T-helper 1 cell treated with Interleukin-12 subunit alpha and Interleukin-12 subunit beta and Interleukin-4 antibody, amounts not matched to agents 30 ng/mL and 1 ng/mL, for 36 hours (primary cell): ENCODE results near the gene RPL13. TPM values are rescaled to one million over a fixed set of nuclear protein-coding genes. Genes with fewer than 3 reads are reported as not detected.
"Not testable (repeated sequence)": the region's sequence is repeated elsewhere in the genome, so short reads cannot be mapped to it uniquely, and the experiment has no call there.

Experiments used
- intact Hi-C: fragments of 100-400 bp; cut with micrococcal nuclease; formaldehyde crosslinking; loops from one replicate; pipeline ENCODE4 v1.15.1; 2024
- total RNA-seq: library from RNA; stranded (reverse); gene quantifications from 2 replicates; pipeline ENCODE4 v1.2.3, GENCODE V29; 2022

The RPL13 gene
- total RNA-seq, 1 donor from 2014 or later = 1,898 TPM

DNA sequence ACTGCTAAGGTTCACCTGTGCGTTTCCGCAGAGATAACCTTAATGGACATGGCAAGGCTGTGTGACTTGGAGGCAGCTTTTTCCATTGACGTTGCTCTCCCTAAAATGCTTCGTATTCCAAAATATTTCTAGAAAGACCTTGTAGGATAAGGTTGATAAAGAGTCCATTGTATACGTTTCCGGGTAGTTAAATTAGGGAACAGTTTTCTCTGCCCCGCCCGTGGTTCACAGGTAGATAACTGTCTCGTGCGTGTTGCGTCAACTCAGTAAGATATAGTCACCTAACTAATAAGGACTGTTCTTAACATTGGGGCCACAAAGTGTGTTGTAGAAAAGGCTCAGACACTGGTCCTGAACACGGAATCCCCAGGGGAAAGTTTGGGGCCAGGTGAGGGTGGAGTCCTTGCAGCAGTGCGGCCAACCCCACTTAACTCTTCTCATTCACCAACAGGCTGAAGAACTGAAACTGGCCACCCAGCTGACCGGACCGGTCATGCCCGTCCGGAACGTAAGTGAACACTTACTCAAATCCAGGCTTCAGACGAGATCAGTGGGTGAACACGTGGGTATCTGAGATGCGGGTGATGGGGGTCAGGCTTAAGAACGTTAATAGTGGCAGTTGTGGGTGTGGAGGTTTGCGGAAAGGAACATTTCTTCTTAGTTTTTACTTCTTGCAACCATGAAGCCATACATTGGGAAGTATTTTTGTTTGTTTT is 1.6 kb downstream of the RPL13 start:
- intact Hi-C loops = loop anchor here (5.0 to 10.0 kb wide), 2 partner anchors 310 to 467 kb away; partner anchors contain the start of genes ACSF3 and TCF25

DNA sequence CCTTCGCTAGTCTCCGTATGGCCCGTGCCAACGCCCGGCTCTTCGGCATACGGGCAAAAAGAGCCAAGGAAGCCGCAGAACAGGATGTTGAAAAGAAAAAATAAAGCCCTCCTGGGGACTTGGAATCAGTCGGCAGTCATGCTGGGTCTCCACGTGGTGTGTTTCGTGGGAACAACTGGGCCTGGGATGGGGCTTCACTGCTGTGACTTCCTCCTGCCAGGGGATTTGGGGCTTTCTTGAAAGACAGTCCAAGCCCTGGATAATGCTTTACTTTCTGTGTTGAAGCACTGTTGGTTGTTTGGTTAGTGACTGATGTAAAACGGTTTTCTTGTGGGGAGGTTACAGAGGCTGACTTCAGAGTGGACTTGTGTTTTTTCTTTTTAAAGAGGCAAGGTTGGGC is 2.5 kb downstream of the RPL13 start:
- intact Hi-C loops = loop anchor here (5.0 to 10.0 kb wide), 2 partner anchors 309 to 468 kb away; partner anchors contain the start of genes ACSF3 and TCF25

DNA sequence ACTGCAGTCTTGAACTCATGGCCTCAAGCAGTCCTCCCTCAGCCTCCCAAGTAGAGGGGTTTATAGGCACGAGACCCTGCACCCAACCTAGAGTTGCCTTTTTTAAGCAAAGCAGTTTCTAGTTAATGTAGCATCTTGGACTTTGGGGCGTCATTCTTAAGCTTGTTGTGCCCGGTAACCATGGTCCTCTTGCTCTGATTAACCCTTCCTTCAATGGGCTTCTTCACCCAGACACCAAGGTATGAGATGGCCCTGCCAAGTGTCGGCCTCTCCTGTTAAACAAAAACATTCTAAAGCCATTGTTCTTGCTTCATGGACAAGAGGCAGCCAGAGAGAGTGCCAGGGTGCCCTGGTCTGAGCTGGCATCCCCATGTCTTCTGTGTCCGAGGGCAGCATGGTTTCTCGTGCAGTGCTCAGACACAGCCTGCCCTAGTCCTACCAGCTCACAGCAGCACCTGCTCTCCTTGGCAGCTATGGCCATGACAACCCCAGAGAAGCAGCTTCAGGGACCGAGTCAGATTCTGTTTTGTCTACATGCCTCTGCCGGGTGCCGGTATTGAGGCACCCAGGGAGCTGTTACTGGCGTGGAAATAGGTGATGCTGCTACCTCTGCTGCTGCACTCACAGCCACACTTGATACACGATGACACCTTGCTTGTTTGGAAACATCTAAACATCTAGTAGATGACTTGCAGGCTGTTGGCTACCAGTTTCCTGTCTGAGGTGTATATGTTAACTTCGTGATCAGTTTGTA is 3.3 kb downstream of the RPL13 start:
- intact Hi-C loops = loop anchor here (5.0 to 10.0 kb wide), 2 partner anchors 308 to 469 kb away; partner anchors contain the start of genes ACSF3 and TCF25

DNA sequence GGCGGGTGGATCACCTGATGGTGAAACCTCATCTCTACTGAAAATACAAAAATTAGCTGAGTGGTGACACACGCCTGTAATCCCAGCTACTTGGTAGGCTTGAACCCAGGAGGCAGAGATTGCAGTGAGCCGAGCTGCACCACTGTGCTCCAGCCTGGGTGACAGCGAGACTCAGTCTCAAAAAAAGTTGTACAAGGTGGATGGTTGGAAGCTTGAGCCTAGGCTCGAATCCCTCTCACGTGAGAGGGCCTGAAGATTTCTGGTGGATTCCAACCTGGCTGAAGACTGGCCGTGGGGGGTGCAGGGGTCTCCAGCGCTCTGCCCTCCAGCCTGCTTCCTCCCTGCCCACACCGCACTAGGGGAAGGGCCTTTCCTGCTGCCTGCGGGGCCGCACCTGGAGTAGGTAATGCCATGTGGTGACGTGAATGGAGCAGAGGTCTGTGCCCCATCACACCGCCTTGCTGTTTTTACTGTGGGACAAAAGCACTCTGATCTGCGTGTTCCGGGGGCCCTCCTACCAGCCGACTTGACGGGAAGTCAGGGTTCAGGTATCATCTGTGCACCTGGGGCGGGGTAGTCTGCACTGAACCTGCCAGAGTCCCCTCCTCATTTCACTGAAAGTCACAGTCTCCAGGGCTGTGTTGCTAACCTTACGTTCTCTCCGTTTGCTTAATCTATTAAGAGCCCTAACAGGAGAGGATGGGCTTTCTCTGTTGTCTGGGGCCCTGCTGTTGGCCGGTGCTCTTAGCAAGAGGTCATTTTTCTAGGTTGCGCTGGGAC is 4.2 kb downstream of the RPL13 start:
- intact Hi-C loops = loop anchor here (5.0 to 10.0 kb wide), 2 partner anchors 308 to 470 kb away; partner anchors contain the start of genes ACSF3 and TCF25

DNA sequence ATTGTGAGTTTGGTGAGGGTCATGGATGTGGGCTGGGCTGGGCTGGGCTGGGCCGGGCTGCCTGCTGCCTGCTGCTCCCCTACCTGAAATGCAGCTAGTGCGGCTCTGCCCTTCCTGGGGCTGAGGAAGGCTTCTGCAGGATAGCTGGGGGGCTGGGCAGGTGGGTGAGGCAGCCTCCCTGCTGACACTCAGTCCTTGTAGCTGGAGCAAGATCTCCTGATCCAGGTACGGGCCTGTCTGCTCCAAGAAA is 4.7 kb downstream of the RPL13 start:
- intact Hi-C loops = loop anchor here (10.0 kb wide), 1 partner anchor 470 kb away; the partner anchor contains the start of gene ACSF3

DNA sequence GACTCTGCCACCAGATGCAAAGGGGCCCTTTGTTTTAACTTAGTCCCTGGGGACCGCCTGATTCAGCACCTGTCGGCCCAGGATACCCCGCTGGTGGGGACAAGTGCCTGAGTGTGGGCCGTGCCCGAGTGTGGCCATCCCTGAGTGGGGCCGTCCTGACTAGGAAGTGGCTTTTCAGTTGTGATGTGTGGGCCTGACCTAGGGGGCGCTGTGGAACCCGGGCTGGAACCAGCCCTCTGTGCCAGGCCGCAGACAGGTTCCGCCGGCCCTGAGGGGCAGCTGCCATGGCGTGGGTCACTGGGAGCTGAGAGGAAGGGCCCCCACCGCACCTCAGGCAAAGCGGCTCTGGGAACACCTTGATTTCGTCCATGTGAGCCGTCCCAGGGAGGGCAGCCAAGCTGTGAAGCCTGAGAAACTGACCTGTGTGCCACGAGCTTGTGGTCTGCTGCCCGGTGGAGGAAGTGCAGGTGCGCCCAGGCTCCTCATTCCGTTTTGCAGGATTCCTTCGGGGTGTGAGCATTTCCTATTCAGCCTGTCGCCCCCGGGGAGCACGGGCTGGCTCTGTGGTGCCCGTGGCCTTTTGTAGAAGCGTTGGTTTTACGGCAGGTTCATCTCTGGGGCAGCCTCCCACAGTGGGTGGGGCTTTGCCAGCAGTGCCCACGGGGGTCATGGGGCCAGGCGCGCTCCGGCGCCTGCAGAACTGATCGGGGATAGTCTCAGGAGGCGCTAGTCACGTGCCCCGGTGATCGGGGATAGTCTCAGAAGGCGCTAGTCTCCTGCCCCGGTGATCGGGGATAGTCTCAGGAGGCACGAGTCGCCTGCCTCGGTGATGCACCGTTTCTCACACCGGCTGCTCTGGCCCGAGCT is 5.3 kb downstream of the RPL13 start:
- intact Hi-C loops = loop anchor here (10.0 kb wide), 1 partner anchor 471 kb away; the partner anchor contains the start of gene ACSF3

DNA sequence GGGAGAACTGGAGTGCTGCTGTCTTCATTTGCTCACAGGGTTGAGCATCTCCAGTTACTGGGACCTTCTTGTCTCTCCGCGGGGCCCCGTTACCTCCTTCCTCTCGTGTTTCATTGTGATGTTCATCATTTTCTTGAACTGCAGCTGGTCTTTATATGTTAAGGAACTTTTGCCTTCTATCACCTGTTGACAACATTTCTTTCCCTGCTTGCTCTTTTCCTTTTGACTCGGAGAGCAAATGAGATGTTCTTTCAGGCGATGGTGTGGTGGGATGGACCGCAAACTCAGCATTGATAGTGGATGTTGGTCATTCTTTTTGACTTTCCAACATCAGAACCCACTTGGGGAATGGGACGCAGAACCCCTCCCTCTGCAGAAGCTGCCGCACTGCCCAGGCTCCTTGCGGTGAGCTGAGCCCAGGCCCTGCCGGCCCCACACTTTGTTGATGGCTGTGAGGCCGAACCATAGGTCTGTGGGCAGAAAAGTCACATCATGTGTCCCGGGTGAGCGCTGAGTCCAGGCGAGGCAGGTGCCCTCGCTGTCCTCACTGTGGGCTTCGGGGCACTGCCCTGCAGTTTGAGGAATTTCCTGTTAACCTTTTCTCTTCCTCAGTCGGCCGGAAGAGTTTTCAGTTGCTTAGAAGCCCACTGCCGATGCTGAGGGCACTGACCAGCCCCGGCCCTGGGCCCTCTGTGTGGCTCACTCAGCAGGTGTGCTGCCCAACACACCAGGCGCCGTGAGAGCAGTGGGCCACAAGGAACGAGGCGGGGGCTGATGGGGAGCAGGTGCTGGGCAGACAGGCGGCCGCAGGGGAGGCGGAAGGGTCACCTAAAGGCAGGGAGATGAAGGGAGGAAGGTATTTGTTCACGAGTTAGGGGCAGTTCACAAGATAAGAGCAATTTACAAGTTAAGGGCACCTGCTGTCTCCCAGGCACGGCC is 7.4 kb downstream of the RPL13 start:
- intact Hi-C loops = loop anchor here (10.0 kb wide), 1 partner anchor 473 kb away; the partner anchor contains the start of gene ACSF3

DNA sequence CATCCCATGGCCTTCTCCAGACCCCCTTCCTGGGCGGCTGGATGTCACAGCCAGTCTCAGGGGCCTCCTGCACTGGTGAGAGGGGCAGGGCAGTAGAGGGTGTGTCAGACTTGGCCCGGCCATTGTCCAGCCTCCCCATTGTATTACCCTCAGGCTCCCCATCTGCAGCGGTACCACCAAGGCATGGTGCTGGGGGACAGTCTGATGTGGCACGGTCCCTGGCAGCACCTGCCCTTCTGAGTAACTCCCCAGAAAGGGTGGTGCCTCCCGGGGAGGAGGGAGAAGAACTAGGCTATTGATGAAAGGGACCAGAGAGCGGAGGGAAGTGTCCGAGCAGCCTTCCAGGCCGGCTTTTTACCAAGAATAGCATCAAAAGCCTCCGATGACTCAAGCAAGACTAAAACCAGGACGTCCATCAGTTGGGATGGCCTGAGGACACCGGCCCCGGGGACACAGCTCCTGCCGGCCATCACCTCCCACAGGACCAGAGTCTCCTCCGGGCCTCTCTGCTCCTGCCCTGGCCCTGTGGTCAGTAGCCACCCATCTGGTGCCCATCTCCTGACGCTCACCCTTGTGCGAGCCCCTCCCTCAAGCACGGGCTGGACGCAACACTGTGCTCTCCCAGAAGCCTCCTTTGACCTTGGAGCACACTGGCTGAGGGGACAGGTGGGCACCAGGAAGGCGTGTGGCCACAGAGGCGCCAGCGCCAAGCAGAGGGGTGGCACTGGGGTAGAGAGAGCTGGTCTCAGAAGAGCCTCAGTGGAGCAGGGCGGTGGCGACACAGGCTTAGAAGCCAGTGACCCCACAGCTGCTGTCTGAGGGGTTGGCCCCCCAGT is 9.2 kb downstream of the RPL13 start:
- intact Hi-C loops = loop anchor here (10.0 kb wide), 1 partner anchor 475 kb away; the partner anchor contains the start of gene ACSF3

DNA sequence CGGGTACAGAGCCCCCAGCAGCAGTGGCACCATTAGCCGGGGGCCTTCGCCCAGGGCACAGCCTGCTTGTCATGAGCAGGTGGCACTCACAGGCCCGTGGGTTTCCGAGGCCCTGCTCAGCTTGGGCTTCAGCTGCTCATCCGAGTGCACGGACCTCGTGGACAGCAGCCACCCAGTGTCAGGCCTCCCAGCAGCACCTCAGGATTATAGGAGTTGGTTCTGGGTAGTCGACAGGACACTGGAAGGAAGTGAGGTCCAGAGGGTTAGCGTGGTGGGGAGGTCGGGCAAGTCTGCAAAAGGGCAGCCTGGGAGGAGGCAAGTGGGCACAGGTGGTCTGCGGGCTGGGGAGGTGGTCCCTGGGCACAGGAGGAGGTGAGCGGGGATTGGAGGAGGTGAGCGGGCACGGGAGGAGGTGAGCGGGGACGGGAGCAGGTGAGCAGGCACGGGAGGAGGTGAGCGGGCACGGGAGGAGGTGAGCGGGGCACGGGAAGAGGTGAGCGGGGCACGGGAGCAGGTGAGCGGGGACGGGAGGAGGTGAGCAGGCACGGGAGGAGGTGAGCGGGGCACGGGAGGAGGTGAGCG is 10.0 kb downstream of the RPL13 start:
- intact Hi-C loops = no loop called here

DNA sequence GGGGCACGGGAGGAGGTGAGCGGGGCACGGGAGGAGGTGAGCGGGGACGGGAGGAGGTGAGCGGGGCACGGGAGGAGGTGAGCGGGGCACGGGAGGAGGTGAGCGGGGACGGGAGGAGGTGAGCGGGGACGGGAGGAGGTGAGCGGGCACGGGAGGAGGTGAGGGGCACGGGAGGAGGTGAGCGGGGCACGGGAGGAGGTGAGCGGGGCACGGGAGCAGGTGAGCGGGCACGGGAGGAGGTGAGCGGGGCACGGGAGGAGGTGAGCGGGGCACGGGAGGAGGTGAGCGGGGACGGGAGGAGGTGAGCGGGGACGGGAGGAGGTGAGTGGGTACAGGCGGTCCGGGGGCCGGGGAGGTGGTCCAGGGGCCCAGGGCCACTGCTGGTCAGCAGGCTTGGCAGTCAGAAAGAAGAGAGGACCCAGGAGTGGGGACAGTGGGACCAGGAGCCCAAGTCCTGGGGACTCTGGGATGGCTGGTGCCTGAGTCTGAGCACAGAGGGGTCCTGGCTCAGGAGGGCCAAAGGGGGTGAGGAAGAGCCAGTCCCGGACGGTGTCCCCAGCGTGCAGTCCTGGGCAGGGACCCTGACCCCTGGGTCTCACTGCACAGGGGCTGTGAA is 10.6 kb downstream of the RPL13 start:
- intact Hi-C loops = not testable (repeated sequence)

DNA sequence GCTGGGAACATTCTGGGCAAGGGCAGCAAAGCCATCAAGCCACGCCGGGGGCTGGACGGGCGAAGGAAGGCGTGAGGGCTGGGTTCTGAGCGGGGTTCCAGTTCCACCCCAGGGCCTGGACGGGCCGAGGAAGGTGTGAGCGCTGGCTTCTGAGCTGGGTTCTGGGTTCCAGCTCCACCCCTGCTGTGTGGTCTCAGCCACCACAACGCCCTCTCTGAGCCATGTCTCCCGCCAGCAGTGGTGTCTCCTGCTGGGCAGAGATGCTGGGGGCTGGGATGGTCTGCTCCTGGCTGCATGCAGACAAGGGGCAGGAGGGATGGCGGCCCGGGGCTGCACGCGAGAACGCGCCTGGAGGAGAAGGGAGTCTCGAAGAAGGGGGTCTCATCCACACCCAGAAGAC is 11.2 kb downstream of the RPL13 start:
- intact Hi-C loops = no loop called here

DNA sequence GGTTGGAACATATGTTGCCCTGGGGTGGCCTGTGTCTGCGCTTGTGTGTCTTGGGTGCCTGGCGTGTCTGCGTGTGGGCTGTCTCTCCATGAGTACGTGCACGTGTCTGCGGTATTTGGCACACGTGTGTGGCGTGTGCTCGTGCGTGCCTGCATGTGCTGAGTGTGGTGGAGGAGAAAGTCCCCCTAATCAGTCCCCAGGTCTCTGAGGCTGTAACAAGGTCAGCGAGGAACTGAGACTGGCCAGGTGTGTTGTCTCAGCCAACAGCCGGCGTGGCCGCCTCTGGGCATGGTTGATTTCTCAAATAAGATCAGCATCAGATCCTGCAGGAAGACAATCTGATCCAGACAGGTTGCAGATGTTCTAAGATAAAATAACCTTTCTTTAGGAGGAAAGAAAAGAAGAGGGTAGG is 11.6 kb downstream of the RPL13 start:
- intact Hi-C loops = no loop called here

DNA sequence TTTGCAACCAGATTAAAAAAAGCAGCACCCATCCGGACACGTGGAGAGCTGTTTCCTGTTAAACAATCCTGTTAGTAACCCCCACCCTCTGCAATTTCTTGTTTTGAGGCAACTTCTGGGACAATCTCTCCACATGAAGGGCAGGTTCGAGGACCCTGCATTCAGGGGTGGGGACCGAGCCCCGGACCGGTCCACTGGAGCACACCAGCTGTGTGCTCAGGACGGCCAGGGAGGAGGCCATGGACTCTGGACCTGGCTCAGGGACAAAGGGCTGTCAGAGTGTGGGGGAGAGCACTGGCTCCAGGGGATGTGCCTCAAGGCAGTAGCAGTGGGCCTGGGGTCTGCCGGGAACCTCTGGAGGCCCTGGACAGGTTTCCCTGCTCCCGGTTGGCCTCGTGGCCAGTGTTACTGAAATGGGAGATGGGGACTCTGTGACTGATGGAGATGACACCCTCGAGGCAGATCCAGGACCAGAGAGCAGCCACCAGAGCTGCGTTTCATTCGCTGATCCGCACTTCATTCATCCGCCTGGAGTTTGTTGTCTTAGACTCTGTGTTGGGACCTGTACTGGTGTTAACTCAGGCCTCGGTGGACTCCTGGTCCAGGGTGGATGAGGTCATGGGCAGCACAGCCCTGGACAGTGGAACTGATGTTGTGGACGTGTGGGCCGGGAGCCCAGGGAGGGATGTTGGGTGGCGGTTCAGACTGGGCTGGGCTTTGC is 12.2 kb downstream of the RPL13 start:
- intact Hi-C loops = no loop called here

DNA sequence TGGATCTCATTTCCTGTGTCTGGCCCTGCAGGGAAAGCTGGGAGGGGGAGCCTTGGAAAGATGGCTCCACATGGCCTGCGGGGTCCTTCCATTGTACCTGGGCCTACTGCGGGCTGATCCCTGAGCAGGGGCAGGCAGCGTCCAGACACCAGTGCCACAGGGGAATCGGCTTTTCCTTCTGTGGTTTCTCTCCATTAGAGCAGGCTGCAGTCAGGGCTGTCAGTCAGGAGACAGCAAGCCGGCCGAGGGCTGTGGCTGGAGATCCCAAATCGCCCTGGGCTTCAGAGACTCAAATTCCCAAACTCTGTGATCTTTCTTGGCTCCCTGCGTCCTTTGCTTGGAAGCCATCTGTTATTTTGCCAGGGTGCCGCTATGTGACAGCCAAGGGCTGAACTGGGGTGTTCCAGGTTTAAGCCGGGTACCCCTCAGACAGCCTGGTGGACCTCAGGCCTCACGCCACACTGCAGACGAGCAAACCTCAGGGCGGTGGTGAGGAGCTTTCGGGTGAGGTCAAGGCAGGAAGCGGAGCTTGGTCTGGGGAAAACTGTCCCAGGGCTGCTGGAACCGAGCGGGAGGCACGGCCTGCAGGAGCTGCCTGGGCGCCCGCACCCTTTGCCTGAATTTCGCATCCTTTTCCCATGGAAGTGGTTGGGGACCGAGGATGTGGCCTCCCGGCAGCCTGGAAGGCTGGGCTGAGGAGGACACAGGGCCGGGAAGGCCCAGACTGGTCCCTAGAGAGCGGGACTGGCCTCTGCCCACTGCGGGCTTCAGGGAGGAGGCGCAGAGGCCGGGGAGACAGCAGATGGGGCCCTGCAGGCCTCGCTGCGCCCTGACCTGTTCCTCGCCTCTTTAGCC is 13.6 kb downstream of the RPL13 start:
- intact Hi-C loops = loop anchor here (1.0 to 2.0 kb wide), 2 partner anchors 67 to 93 kb away; no protein-coding TSS in a partner anchor

DNA sequence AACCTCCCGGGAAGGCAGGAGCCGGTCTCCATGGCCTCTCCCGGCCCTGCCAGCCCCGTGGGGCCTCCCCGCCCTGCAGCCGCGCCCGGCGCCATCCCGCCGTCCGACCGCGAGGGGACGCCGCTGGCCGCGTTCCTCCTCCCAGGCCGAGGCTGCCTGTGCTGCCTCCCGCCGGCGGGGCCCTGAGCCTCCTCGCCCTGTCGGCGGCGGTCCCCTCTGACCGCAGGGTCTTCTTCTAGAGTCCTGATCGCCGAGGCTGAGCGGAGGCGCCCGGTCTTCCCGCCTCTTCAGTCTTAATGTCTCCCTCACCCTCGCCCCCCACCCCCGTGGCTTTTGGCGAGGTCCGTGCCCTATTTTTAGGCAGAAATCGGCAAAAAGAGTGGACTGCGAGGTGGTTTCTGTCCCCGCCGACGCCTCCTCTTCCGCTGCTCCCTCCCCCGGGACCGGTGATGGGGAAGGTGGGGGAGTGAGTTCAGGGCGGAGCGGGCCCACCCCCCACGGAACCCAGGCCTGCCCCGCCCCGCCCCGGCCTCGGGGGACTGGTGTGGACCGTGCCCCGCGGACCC is 14.3 kb downstream of the RPL13 start:
- intact Hi-C loops = loop anchor here (1.0 to 2.0 kb wide), 2 partner anchors 66 to 93 kb away; no protein-coding TSS in a partner anchor
